ENCODE data around the gene CHIT1. TPM values are rescaled to one million over a fixed set of nuclear protein-coding genes. Genes with fewer than 3 reads are reported as not detected.

Gene CHIT1
- total RNA-seq, 1 donor from 2014 or later: 225 TPM

- intact Hi-C loops (cut with DNase I): no loop called here
- TF ChIP-seq, protein P1, sequence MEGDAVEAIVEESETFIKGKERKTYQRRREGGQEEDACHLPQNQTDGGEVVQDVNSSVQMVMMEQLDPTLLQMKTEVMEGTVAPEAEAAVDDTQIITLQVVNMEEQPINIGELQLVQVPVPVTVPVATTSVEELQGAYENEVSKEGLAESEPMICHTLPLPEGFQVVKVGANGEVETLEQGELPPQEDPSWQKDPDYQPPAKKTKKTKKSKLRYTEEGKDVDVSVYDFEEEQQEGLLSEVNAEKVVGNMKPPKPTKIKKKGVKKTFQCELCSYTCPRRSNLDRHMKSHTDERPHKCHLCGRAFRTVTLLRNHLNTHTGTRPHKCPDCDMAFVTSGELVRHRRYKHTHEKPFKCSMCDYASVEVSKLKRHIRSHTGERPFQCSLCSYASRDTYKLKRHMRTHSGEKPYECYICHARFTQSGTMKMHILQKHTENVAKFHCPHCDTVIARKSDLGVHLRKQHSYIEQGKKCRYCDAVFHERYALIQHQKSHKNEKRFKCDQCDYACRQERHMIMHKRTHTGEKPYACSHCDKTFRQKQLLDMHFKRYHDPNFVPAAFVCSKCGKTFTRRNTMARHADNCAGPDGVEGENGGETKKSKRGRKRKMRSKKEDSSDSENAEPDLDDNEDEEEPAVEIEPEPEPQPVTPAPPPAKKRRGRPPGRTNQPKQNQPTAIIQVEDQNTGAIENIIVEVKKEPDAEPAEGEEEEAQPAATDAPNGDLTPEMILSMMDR (IDR thresholded peaks at IDR 0.05): no peak
- no peak for ATAC-seq
- Histone ChIP-seq H3K27me3 (ENCODE audit: low read depth) (no peaks in the 10 kb centered on the region), H3K9me3 (no peaks in the 10 kb centered on the region), H3K4me1 (peaks cover 6% of the 10 kb centered on the region), H3K36me3 (no peaks in the 10 kb centered on the region), H3K27ac (no peak overlapping the region), H3K4me3 (no peak overlapping the region)
- DNase-seq: no peak
Observed at GRCh38 chr1:203170625-203171330, 58.7 kb downstream of the CHIT1 start.

DNA sequence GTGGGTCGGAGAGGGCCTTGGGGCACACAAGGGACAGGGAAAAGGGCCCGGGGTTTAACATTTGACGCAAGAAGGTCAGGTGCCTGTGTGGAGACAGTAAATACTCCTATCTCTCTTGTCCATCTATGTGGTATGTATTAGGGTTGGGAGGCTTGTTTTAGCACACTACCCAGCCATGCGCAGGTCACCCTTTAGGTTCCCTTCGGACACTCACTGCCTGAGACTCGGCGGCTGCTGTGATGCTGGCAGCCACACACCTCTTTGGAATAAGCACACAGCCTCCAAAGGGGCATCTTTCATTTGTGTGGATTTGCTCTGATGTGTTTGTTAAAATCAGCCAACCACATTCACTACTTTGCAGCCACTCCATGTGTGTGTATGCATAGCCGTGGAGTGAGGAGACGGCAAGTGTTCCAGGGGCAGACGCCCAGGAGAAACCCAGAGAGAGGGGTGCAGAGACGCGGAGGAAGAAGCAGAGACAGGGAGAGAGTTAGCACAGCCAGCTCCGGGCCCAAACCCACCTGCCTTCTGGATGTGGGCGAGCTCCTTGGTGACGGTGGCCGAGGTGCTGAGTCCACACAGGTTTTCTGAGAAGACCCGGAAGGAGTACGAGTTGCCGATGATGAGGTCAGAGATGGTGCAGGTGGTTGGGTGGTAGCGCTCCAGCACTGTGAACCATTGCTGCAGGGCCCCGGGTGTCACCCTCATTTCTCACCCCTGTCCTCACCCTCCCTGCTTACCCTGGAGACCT is 59.5 kb downstream of the CHIT1 start:
- H3K36me3 ChIP-seq: no peaks in the 10 kb centered on the region
- no peak overlapping the region for H3K27ac ChIP-seq
- TF ChIP-seq, protein P1 (IDR thresholded peaks at IDR 0.05): no peak
- no peaks in the 10 kb centered on the region for H3K4me1 ChIP-seq
- H3K4me3 ChIP-seq: no peak overlapping the region
- no peak for ATAC-seq
- H3K9me3 ChIP-seq: no peaks in the 10 kb centered on the region
- no peaks in the 10 kb centered on the region for H3K27me3 ChIP-seq (ENCODE audit: low read depth)
- intact Hi-C loops (cut with DNase I): no loop called here
- DNase-seq: no peak

- TF ChIP-seq, protein P1 (IDR thresholded peaks at IDR 0.05): no peak
- Histone ChIP-seq H3K36me3 (no peaks in the 10 kb centered on the region), H3K27ac (no peak overlapping the region), H3K27me3 (ENCODE audit: low read depth) (no peaks in the 10 kb centered on the region), H3K9me3 (no peaks in the 10 kb centered on the region), H3K4me1 (no peaks in the 10 kb centered on the region), H3K4me3 (no peak overlapping the region)
- DNase-seq (no peak), ATAC-seq (no peak)
- intact Hi-C loops (cut with DNase I): no loop called here
Observed at GRCh38 chr1:203168991-203169390, 60.5 kb downstream of the CHIT1 start.

- Histone ChIP-seq H3K27me3 (ENCODE audit: low read depth) (no peaks in the 10 kb centered on the region), H3K27ac (no peak overlapping the region), H3K4me3 (no peak overlapping the region), H3K9me3 (no peaks in the 10 kb centered on the region), H3K36me3 (no peaks in the 10 kb centered on the region), H3K4me1 (no peaks in the 10 kb centered on the region)
- TF ChIP-seq, protein P1 (IDR thresholded peaks at IDR 0.05): no peak
- ATAC-seq (no peak), DNase-seq (no peak)
- intact Hi-C loops (cut with DNase I): no loop called here
Observed at GRCh38 chr1:203168256-203168786, 61.2 kb downstream of the CHIT1 start.

DNA sequence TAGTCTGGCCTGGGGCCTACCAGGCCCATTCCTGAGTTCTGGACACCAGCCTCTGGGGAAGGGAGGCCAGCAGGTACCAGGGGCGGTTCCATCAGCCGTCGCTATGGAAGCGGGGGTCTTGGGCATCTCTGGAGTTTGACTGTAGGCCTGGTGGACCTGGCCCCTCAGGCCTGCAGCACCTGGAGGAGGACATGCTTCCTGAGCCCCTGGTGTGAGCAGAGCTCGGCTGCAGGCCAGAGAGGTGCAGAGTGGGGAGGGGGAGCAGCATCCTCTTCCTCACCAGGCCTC is 61.6 kb downstream of the CHIT1 start:
- H3K27me3 ChIP-seq (ENCODE audit: low read depth): no peaks in the 10 kb centered on the region
- intact Hi-C loops (cut with DNase I): no loop called here
- no peaks in the 10 kb centered on the region for H3K4me1 ChIP-seq
- H3K27ac ChIP-seq: no peak overlapping the region
- TF ChIP-seq, protein P1 (IDR thresholded peaks at IDR 0.05): no peak
- H3K4me3 ChIP-seq: no peak overlapping the region
- DNase-seq (no peak), ATAC-seq (no peak)
- H3K9me3 ChIP-seq: no peaks in the 10 kb centered on the region
- H3K36me3 ChIP-seq: no peaks in the 10 kb centered on the region
